CD1c-positive myeloid dendritic cell (primary cell): Measurements from ENCODE around the gene DFFA.
"Not testable (repeated sequence)": the region's sequence is repeated elsewhere in the genome, so short reads cannot be mapped to it uniquely, and the experiment has no call there.

Experiments used
- DNase-seq: peaks from one replicate; pipeline ENCODE4 v3.0.0-alpha.2; 2016; ENCODE audit errors: extremely low spot score

Gene DFFA

DNA sequence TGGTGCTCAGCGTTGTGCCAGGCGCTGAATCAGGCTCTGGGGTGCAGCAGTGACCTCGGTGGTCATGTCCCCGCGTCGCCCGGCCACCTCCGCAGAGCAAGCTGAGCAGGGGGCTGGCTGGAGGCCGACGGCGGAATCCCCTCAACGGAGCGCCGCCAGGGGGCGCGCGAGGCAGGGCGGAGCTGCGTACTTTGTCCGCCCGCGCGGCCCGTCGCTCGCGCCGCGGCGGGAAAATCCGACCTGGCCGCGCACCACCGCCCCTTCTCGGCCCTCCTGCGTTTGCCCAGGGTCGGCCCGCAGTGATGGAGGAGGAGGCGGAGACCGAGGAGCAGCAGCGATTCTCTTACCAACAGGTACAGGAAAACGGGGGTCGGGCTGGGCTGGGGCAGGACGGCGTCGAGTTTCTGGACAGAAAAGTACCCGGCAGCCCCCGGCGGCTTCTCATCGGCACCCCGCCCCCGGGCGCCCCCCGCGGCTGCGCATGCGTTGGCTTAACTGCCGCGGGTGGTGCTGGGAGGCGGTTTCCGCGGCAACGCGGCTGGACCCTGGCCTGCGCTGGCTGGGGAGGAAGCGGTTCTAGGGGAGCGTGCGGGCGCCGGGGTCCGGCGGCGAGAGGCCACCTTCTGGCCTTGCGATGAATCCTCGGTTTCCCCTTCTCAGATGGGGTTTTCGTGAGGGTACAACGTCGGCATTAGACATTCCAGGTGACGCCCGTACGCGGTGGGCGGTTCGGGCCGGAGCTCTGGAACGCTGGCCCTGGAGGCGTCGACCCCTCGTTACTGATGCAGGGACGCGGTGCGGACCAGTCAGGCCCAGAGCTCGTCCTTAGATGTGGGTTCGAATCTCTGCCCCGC, 41.9 kb downstream of the DFFA start, which contains the start of gene CENPS:
CENPS (plus strand) TSS at position 218 of the 854 bp plus-strand sequence; CDS start at position 303, 85 bp downstream.
- DNase-seq = peak; percentile 95

GRCh38 chr1:10429868-10430215, 42.5 kb downstream of the DFFA start:
- peak; percentile 70 for DNase-seq

GRCh38 chr1:10428984-10429383, 43.3 kb downstream of the DFFA start:
- DNase-seq = no peak

GRCh38 chr1:10426535-10426848, 45.8 kb downstream of the DFFA start:
- not testable (repeated sequence) for DNase-seq

DNA sequence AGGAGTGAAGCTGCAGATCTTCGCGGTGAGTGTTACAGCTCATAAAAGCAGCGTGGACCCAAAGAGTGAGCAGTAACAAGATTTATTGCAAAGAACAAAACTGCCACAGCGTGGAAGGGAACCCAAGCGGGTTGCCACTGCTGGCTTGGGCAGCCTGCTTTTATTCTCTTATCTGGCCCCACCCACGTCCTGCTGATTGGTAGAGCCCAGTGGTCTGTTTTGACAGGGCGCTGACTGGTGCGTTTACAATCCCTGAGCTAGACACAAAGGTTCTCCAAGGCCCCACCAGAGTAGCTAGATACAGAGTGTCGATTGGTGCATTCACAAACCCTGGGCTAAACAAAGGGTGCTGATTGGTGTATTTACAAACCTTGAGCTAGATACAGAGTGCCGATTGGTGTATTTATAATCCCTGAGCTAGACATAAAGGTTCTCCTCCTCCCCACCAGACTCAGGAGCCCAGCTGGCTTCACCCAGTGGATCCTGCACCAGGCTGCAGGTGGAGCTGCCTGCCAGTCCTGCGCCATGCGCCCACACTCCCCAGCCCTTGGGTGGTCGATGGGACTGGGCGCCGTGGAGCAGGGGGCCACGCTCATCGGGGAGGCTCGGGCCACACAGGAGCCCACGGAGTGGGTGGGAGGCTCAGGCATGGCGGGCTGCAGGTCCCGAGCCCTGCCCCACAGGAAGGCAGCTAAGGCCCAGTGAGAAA, 46.3 kb downstream of the DFFA start:
- not testable (repeated sequence) for DNase-seq

DNA sequence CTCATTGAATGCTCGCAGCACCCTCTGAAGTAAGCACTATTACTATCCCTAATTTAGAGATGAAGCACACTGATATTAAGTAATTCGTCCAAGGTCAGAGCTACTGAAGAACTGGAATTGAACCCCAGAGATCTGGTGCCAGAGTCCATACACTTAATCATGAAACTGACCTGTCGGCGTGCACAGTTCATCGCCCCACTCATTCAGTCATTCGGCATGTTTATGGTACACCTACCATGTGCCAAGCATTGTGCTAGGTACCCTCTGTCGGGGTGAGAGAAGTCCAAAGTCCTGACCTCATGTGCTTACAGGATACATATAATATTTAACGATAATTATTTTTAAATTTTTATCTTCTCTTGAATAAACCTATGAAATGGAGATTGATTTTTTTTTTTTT, 47.7 kb downstream of the DFFA start:
- DNase-seq = no peak

GRCh38 chr1:10424034-10424433, 48.3 kb downstream of the DFFA start:
- no peak for DNase-seq

- no peak for DNase-seq
Measured at GRCh38 chr1:10421637-10422036, 50.7 kb downstream of the DFFA start.

- no peak for DNase-seq
Measured at GRCh38 chr1:10419351-10419750, 53.0 kb downstream of the DFFA start.

DNA sequence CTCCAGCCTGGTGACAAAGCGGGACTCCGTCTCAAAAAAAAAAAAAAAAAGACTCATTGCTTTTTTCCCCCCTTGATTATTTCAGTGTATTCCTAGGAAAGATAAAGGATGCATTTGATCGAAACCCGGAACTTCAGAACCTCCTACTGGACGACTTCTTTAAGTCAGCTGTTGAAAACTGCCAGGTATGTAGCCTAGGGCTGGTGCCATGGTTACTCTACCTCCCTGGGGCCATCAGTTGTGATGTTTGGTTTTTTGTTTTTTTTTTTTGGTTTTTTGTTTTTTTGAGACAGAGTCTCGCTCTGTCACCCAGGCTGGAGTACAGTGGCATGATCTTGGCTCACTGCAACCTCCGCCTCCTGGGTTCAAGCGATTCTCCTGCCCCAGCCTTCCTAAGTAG, 53.6 kb downstream of the DFFA start:
- not testable (repeated sequence) for DNase-seq

DNA sequence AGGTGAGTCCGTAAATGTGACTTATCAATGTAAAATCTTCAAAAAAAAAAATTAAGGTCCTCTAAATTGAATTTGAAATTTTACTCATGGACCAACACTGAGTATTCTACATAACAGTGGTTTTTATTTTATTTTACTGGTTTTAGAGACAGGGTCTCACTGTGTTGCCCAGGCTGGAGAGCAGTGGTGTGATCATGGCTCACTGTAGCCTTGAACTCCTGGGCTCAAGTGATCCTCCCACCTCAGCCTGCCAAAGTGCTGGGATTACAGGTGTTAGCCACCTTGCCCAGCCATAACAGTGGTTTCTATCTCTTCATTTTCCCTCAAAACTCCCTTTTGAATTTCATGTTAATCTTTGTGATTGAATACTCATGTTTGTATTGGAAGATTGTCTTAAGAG, 56.4 kb downstream of the DFFA start:
- DNase-seq = not testable (repeated sequence)

- peak; percentile 87 for DNase-seq
Measured at GRCh38 chr1:10415211-10415930, 57.0 kb downstream of the DFFA start.

GRCh38 chr1:10407201-10407600, 65.1 kb downstream of the DFFA start:
- DNase-seq = no peak
